Immature natural killer cell (primary cell): Measurements from ENCODE around the gene UBE2Q2. TPM values are rescaled to one million over a fixed set of nuclear protein-coding genes. Genes with fewer than 3 reads are reported as not detected.
"Not testable (repeated sequence)": the region's sequence is repeated elsewhere in the genome, so short reads cannot be mapped to it uniquely, and the experiment has no call there.

Source experiments
- DNase-seq, 3 donors: peaks; one replicate each; pipeline ENCODE4 v3.0.0; 2022; ENCODE audit warnings: mixed read lengths in 1 of 3
- H3K27ac Mint-ChIP-seq, 6 donors: one replicate each; pipeline ENCODE4 v1.8.0; 2020; ENCODE audit warnings: mixed read lengths in 6 of 6, mild to moderate bottlenecking in 5 of 6, inconsistent platforms in 4 of 6, moderate library complexity in 3 of 6
- H3K27me3 Mint-ChIP-seq, 3 donors: one replicate each; pipeline ENCODE4 v1.8.0; 2020 to 2021; ENCODE audit warnings: low read depth in 3 of 3, mild to moderate bottlenecking in 3 of 3, mixed read lengths in 3 of 3, moderate library complexity in 3 of 3, inconsistent platforms in 1 of 3
- H3K36me3 Mint-ChIP-seq, 3 donors: one replicate each; pipeline ENCODE4 v1.8.0; 2020; ENCODE audit warnings: mixed read lengths in 3 of 3, inconsistent platforms in 2 of 3, mild to moderate bottlenecking in 2 of 3
- H3K4me1 Mint-ChIP-seq, 2 donors: one replicate each; pipeline ENCODE4 v1.8.0; 2020; ENCODE audit warnings: inconsistent platforms in 2 of 2, mild to moderate bottlenecking in 2 of 2, mixed read lengths in 2 of 2, moderate library complexity in 1 of 2
- H3K4me3 Mint-ChIP-seq, 5 donors: one replicate each; pipeline ENCODE4 v1.8.0; 2020; ENCODE audit warnings: mild to moderate bottlenecking in 5 of 5, mixed read lengths in 5 of 5, inconsistent platforms in 3 of 5, moderate library complexity in 3 of 5
- H3K9me3 Mint-ChIP-seq, 6 donors: one replicate each; pipeline ENCODE4 v1.8.0; 2020; ENCODE audit warnings: mild to moderate bottlenecking in 6 of 6, mixed read lengths in 6 of 6, inconsistent platforms in 4 of 6, moderate library complexity in 3 of 6
- polyA plus RNA-seq, 3 donors: library from polyadenylated mRNA; unstranded; fragments of 300-500 nt; fragmentation: Illumina TruSeq; gene quantifications; one replicate each; pipeline ENCODE4 v1.2.3, GENCODE V29; 2021

Gene UBE2Q2
- polyA plus RNA-seq, 3 donors from 2014 or later: 38.9 to 55.7 (median 52.1) TPM

- peaks cover 27 to 43% of the 10 kb centered on the region in 2 donors for H3K4me1 Mint-ChIP-seq
- peaks cover 0 to 11% (median 3%) of the 10 kb centered on the region in 3 donors for H3K36me3 Mint-ChIP-seq
Measured at GRCh38 chr15:75902129-75902557, 58.9 kb downstream of the UBE2Q2 start.

GRCh38 chr15:75903331-75904239 lies 60.3 kb downstream of the UBE2Q2 start, which contains the start of gene FBXO22:
TSS of gene FBXO22 (plus strand) at chr15:75903878. CDS start at chr15:75903964, 86 bp downstream.
- Mint-ChIP-seq H3K4me1 (peaks cover 27 to 43% of the 10 kb centered on the region in 2 donors), H3K9me3 (peaks cover 0 to 1% (median 0%) of the 10 kb centered on the region in 6 donors), H3K27ac (peak within 1 kb of the TSS; percentile 81 to 96 (median 95)), H3K27me3 (peaks cover 4 to 13% (median 7%) of the 10 kb centered on the region in 3 donors), H3K4me3 (peak within 1 kb of the TSS; percentile 97 to 99 (median 98)), H3K36me3 (peaks cover 0 to 6% (median 3%) of the 10 kb centered on the region in 3 donors)
- DNase-seq: peak; percentile 86 to 88 (median 87)

More at GRCh38 chr15:75902129-75902557, 58.9 kb downstream of the UBE2Q2 start:
- Mint-ChIP-seq H3K9me3 (peaks cover 0 to 1% (median 0%) of the 10 kb centered on the region in 6 donors), H3K27me3 (peaks cover 4 to 13% (median 7%) of the 10 kb centered on the region in 3 donors), H3K4me3 (peak overlapping the region; percentile 53 to 98 (median 97)), H3K27ac (peak overlapping the region in 4 of 6 donors; percentile 16 to 81 (median 57))
- DNase-seq: no peak

GRCh38 chr15:75905231-75905630 lies 62.0 kb downstream of the UBE2Q2 start:
- DNase-seq: no peak
- H3K4me3 Mint-ChIP-seq: peak overlapping the region; percentile 79 to 99 (median 98)
- peaks cover 4 to 13% (median 7%) of the 10 kb centered on the region in 3 donors for H3K27me3 Mint-ChIP-seq
- peaks cover 0 to 16% (median 4%) of the 10 kb centered on the region in 3 donors for H3K36me3 Mint-ChIP-seq
- H3K27ac Mint-ChIP-seq: peak overlapping the region in 5 of 6 donors; percentile 23 to 61 (median 38)
- H3K9me3 Mint-ChIP-seq: peaks cover 0 to 1% (median 0%) of the 10 kb centered on the region in 6 donors
- peaks cover 34 to 58% of the 10 kb centered on the region in 2 donors for H3K4me1 Mint-ChIP-seq

GRCh38 chr15:75910355-75910754 lies 67.1 kb downstream of the UBE2Q2 start:
- not testable (repeated sequence) for H3K4me3 Mint-ChIP-seq, DNase-seq, H3K27me3 Mint-ChIP-seq, H3K9me3 Mint-ChIP-seq
- Mint-ChIP-seq H3K27ac (peak overlapping the region in 2 of 6 donors; percentile 26 to 40), H3K4me1 (peaks cover 23 to 53% of the 10 kb centered on the region in 2 donors), H3K36me3 (peaks cover 14 to 40% (median 39%) of the 10 kb centered on the region in 3 donors)

- peaks cover 22 to 37% (median 31%) of the 10 kb centered on the region in 3 donors for H3K36me3 Mint-ChIP-seq
Measured at GRCh38 chr15:75916978-75917377, 73.7 kb downstream of the UBE2Q2 start.

GRCh38 chr15:75918135-75918534 lies 74.9 kb downstream of the UBE2Q2 start:
- Mint-ChIP-seq H3K36me3 (peaks cover 17 to 31% (median 21%) of the 10 kb centered on the region in 3 donors), H3K9me3 (no peaks in the 10 kb centered on the region), H3K4me1 (peaks cover 14 to 15% of the 10 kb centered on the region in 2 donors), H3K4me3 (no peak overlapping the region), H3K27ac (no peak overlapping the region), H3K27me3 (peaks cover 0 to 2% (median 0%) of the 10 kb centered on the region in 3 donors)
- DNase-seq: no peak

More at GRCh38 chr15:75916978-75917377, 73.7 kb downstream of the UBE2Q2 start:
- no peak overlapping the region for H3K27ac Mint-ChIP-seq
- H3K9me3 Mint-ChIP-seq: no peaks in the 10 kb centered on the region
- no peak for DNase-seq
- peaks cover 0 to 2% (median 0%) of the 10 kb centered on the region in 3 donors for H3K27me3 Mint-ChIP-seq
- H3K4me3 Mint-ChIP-seq: no peak overlapping the region
- peaks cover 4 to 10% of the 10 kb centered on the region in 2 donors for H3K4me1 Mint-ChIP-seq

- Mint-ChIP-seq H3K27me3 (peaks cover 2 to 4% (median 2%) of the 10 kb centered on the region in 3 donors), H3K4me1 (peaks cover 33 to 34% of the 10 kb centered on the region in 2 donors), H3K36me3 (peaks cover 8 to 23% (median 10%) of the 10 kb centered on the region in 3 donors), H3K9me3 (no peaks in the 10 kb centered on the region), H3K27ac (no peak overlapping the region), H3K4me3 (no peak overlapping the region)
- DNase-seq: no peak
Measured at GRCh38 chr15:75920079-75920478, 76.8 kb downstream of the UBE2Q2 start.

GRCh38 chr15:75921732-75922703 lies 78.8 kb downstream of the UBE2Q2 start:
- Mint-ChIP-seq H3K36me3 (peaks cover 8 to 31% (median 13%) of the 10 kb centered on the region in 3 donors), H3K27me3 (peaks cover 3 to 4% (median 4%) of the 10 kb centered on the region in 3 donors), H3K27ac (peak overlapping the region; percentile 2 to 55 (median 38)), H3K9me3 (no peaks in the 10 kb centered on the region), H3K4me3 (peak overlapping the region in 2 of 5 donors; percentile 22 to 48), H3K4me1 (peaks cover 47 to 53% of the 10 kb centered on the region in 2 donors)
- no peak for DNase-seq

- H3K4me1 Mint-ChIP-seq: peaks cover 55 to 70% of the 10 kb centered on the region in 2 donors
- peak; percentile 53 to 59 (median 54) for DNase-seq
Measured at GRCh38 chr15:75923756-75924155, 80.5 kb downstream of the UBE2Q2 start.

GRCh38 chr15:75924576-75924975 lies 81.3 kb downstream of the UBE2Q2 start:
- Mint-ChIP-seq H3K4me1 (peaks cover 56 to 78% of the 10 kb centered on the region in 2 donors), H3K27me3 (peaks cover 3 to 4% (median 4%) of the 10 kb centered on the region in 3 donors), H3K27ac (no peak overlapping the region), H3K4me3 (peak overlapping the region in 2 of 5 donors; percentile 15 to 58), H3K9me3 (no peaks in the 10 kb centered on the region), H3K36me3 (peaks cover 3 to 18% (median 7%) of the 10 kb centered on the region in 3 donors)
- DNase-seq: no peak

More at GRCh38 chr15:75923756-75924155, 80.5 kb downstream of the UBE2Q2 start:
- Mint-ChIP-seq H3K4me3 (peak overlapping the region; percentile 55 to 79 (median 71)), H3K9me3 (no peaks in the 10 kb centered on the region), H3K36me3 (peaks cover 3 to 19% (median 7%) of the 10 kb centered on the region in 3 donors), H3K27me3 (peaks cover 3 to 4% (median 4%) of the 10 kb centered on the region in 3 donors), H3K27ac (peak overlapping the region in 5 of 6 donors; percentile 26 to 68 (median 45))

- DNase-seq: peak in 1 of 3 donors; percentile 12
- H3K27me3 Mint-ChIP-seq: peaks cover 3 to 4% (median 4%) of the 10 kb centered on the region in 3 donors
- peaks cover 64 to 87% of the 10 kb centered on the region in 2 donors for H3K4me1 Mint-ChIP-seq
- H3K36me3 Mint-ChIP-seq: peaks cover 0 to 15% (median 4%) of the 10 kb centered on the region in 3 donors
- peak overlapping the region in 3 of 6 donors; percentile 34 to 66 (median 35) for H3K27ac Mint-ChIP-seq
- no peaks in the 10 kb centered on the region for H3K9me3 Mint-ChIP-seq
- peak overlapping the region in 3 of 5 donors; percentile 0 to 58 (median 46) for H3K4me3 Mint-ChIP-seq
Measured at GRCh38 chr15:75925440-75925839, 82.2 kb downstream of the UBE2Q2 start.

GRCh38 chr15:75926931-75927330 lies 83.7 kb downstream of the UBE2Q2 start:
- DNase-seq: no peak
- Mint-ChIP-seq H3K9me3 (no peaks in the 10 kb centered on the region), H3K27ac (peak overlapping the region in 2 of 6 donors; percentile 14 to 28), H3K4me3 (no peak overlapping the region), H3K36me3 (peaks cover 0 to 27% (median 4%) of the 10 kb centered on the region in 3 donors), H3K4me1 (peaks cover 71 to 95% of the 10 kb centered on the region in 2 donors), H3K27me3 (peaks cover 3 to 4% (median 4%) of the 10 kb centered on the region in 3 donors)
